GM23248 (cell line): Measurements from ENCODE around the gene SATB1. TPM values are rescaled to one million over a fixed set of nuclear protein-coding genes. Genes with fewer than 3 reads are reported as not detected.

Experiments
- DNase-seq: peaks from one replicate; pipeline ENCODE4 v3.0.0-alpha.2; 2015
- H2AFZ ChIP-seq: fragments of 200-600 bp; sonication (generic); 2 replicates; pipeline ENCODE4 v1.6.1; 2016; ENCODE audit warnings: antibody characterized with exemption
- H3F3A ChIP-seq: fragments of 200-600 bp; sonication (generic); 2 replicates; pipeline ENCODE4 v1.6.1; 2016; ENCODE audit warnings: mild to moderate bottlenecking, antibody characterized with exemption, mixed run types; ENCODE audit not compliant: insufficient read depth
- H3K27ac ChIP-seq: fragments of 200-600 bp; sonication (generic); 2 replicates; pipeline ENCODE4 v1.5.1; 2016; ENCODE audit warnings: mild to moderate bottlenecking
- H3K27me3 ChIP-seq: fragments of 200-600 bp; sonication (generic); replicated peaks from 2 replicates; pipeline ENCODE4 v1.6.1; 2016; ENCODE audit warnings: mild to moderate bottlenecking; ENCODE audit not compliant: insufficient read depth
- H3K36me3 ChIP-seq: fragments of 200-600 bp; sonication (generic); 2 replicates; pipeline ENCODE4 v1.6.1; 2016; ENCODE audit warnings: low read depth, mild to moderate bottlenecking
- H3K4me1 ChIP-seq: fragments of 200-600 bp; sonication (generic); 2 replicates; pipeline ENCODE4 v1.6.1; 2016; ENCODE audit warnings: mild to moderate bottlenecking; ENCODE audit not compliant: insufficient read depth
- H3K4me2 ChIP-seq: fragments of 200-600 bp; sonication (generic); one replicate; pipeline ENCODE4 v1.6.1; 2016; ENCODE audit warnings: mild to moderate bottlenecking; ENCODE audit not compliant: unreplicated experiment
- H3K4me3 ChIP-seq: fragments of 200-600 bp; sonication (generic); 2 replicates; pipeline ENCODE4 v1.5.1; 2016; ENCODE audit warnings: mild to moderate bottlenecking
- H3K79me2 ChIP-seq: fragments of 200-600 bp; sonication (generic); 2 replicates; pipeline ENCODE4 v1.6.1; 2016; ENCODE audit warnings: mild to moderate bottlenecking; ENCODE audit not compliant: insufficient read depth
- H3K9ac ChIP-seq: fragments of 200-600 bp; sonication (generic); 2 replicates; pipeline ENCODE4 v1.6.1; 2016; ENCODE audit warnings: mild to moderate bottlenecking
- H3K9me2 ChIP-seq: fragments of 200-600 bp; sonication (generic); 2 replicates; pipeline ENCODE4 v1.6.1; 2016; ENCODE audit warnings: mixed run types, mild to moderate bottlenecking, moderate library complexity; ENCODE audit not compliant: insufficient read depth
- H3K9me3 ChIP-seq: fragments of 200-600 bp; sonication (generic); one replicate; pipeline ENCODE4 v1.6.1; 2017; ENCODE audit warnings: low read depth
- H4K20me1 ChIP-seq: fragments of 200-600 bp; sonication (generic); 2 replicates; pipeline ENCODE4 v1.6.0; 2016; ENCODE audit not compliant: insufficient read depth
- EZH2 ChIP-seq: fragments of 200-600 bp; sonication (generic); IDR thresholded peaks from 2 replicates; pipeline ENCODE4 v1.6.1; 2018; ENCODE audit warnings: antibody characterized with exemption, mild to moderate bottlenecking; ENCODE audit not compliant: insufficient read depth, poor library complexity, severe bottlenecking
- EZH2phosphoT487 ChIP-seq: fragments of 200-600 bp; sonication (generic); IDR thresholded peaks from 2 replicates; pipeline ENCODE4 v1.6.1; 2018; ENCODE audit warnings: antibody characterized with exemption, moderate library complexity, mild to moderate bottlenecking, low read depth; ENCODE audit not compliant: insufficient read depth
- WGBS, 2 experiments: methylation state at CpG; one replicate each; pipeline ENCODE4 v1.1.6; 2015 to 2017; ENCODE audit warnings: low lambda C conversion rate in 2 of 2, low coverage in 1 of 2; ENCODE audit errors: missing lambda C conversion rate in 2 of 2; 5-methylcytosine and 5-hydroxymethylcytosine counted together
- in situ Hi-C: fragments of 300-500 bp; cut with MboI; formaldehyde crosslinking; loops from 2 replicates; pipeline ENCODE4 v1.15.0; 2020
- polyA plus RNA-seq: library from polyadenylated mRNA; unstranded; fragments of >200 nt; fragmentation: Nextera tagmentation; extraction: Ambion mirVana; gene quantifications from 2 replicates; pipeline ENCODE4 v1.2.1, GENCODE V29; 2016
- total RNA-seq: library from RNA; depleted of rRNA; stranded (reverse); fragments of >200 nt; shearing (Covaris generic); gene quantifications from 2 replicates; pipeline ENCODE4 v1.2.3, GENCODE V29; 2014

The SATB1 gene
- total and polyA plus RNA-seq, 2 experiments from 2014 or later: 5.7 to 12.0 TPM

GRCh38 chr3:18346097-18346496 lies 79.0 kb downstream of the SATB1 start:
- no peak for DNase-seq
- Histone ChIP-seq H3K9me3 (no peaks in the 10 kb centered on the region), H3K4me3 (no peak overlapping the region), H4K20me1 (no peaks in the 10 kb centered on the region), H3K9me2 (no peaks in the 10 kb centered on the region), H3K27me3 (no peaks in the 10 kb centered on the region), H3F3A (no peaks in the 10 kb centered on the region), H3K4me2 (no peak overlapping the region), H3K27ac (no peak overlapping the region), H3K9ac (no peak overlapping the region), H2AFZ (no peak overlapping the region), H3K4me1 (no peaks in the 10 kb centered on the region), H3K79me2 (no peaks in the 10 kb centered on the region), H3K36me3 (peaks cover 9% of the 10 kb centered on the region; the same call in 1 of the 2 replicates)
- no peak for TF ChIP-seq EZH2
- TF ChIP-seq EZH2phosphoT487: no peak
- 81 to 83% methylated on average over 4 of the region's 4 CpGs for WGBS, 2 experiments
- in situ Hi-C loops: no loop called here

- no peaks in the 10 kb centered on the region for H4K20me1 ChIP-seq
- no peak overlapping the region for H3K4me3 ChIP-seq
- no peak overlapping the region for H3K4me2 ChIP-seq
- peaks cover 9% of the 10 kb centered on the region; the same call in 1 of the 2 replicates for H3K36me3 ChIP-seq
- H3K9ac ChIP-seq: no peak overlapping the region
- H3F3A ChIP-seq: no peaks in the 10 kb centered on the region
- in situ Hi-C loops: no loop called here
- H3K4me1 ChIP-seq: no peaks in the 10 kb centered on the region
- no peaks in the 10 kb centered on the region for H3K9me2 ChIP-seq
- 35 to 39% methylated on average over 5 of the region's 5 CpGs for WGBS, 2 experiments
- no peaks in the 10 kb centered on the region for H3K79me2 ChIP-seq
- H3K27me3 ChIP-seq: no peaks in the 10 kb centered on the region
- no peak overlapping the region for H3K27ac ChIP-seq
- no peaks in the 10 kb centered on the region for H3K9me3 ChIP-seq
- TF ChIP-seq EZH2 (no peak), EZH2phosphoT487 (no peak)
- H2AFZ ChIP-seq: no peak overlapping the region
- DNase-seq: no peak
Measured at GRCh38 chr3:18345015-18345367, 80.1 kb downstream of the SATB1 start.

- Histone ChIP-seq H3K27me3 (no peaks in the 10 kb centered on the region), H3K9me2 (no peaks in the 10 kb centered on the region), H3K4me3 (no peak overlapping the region), H3K27ac (no peak overlapping the region), H2AFZ (no peak overlapping the region), H3K4me2 (no peak overlapping the region), H4K20me1 (no peaks in the 10 kb centered on the region), H3K9ac (no peak overlapping the region), H3K36me3 (peaks cover 9% of the 10 kb centered on the region; the same call in 1 of the 2 replicates), H3K4me1 (no peaks in the 10 kb centered on the region), H3K9me3 (no peaks in the 10 kb centered on the region), H3K79me2 (no peaks in the 10 kb centered on the region), H3F3A (no peaks in the 10 kb centered on the region)
- TF ChIP-seq EZH2 (no peak), EZH2phosphoT487 (no peak)
- in situ Hi-C loops: no loop called here
- DNase-seq: no peak
- WGBS, 2 experiments: 35 to 41% methylated on average over 4 of the region's 4 CpGs
Measured at GRCh38 chr3:18344306-18345014, 80.7 kb downstream of the SATB1 start.

GRCh38 chr3:18343809-18344208 lies 81.3 kb downstream of the SATB1 start:
- no peak for TF ChIP-seq EZH2
- TF ChIP-seq EZH2phosphoT487: no peak
- Histone ChIP-seq H2AFZ (no peak overlapping the region), H3K36me3 (peaks cover 6% of the 10 kb centered on the region; the same call in 1 of the 2 replicates), H3K9me2 (no peaks in the 10 kb centered on the region), H3F3A (no peaks in the 10 kb centered on the region), H3K4me3 (no peak overlapping the region), H3K27ac (no peak overlapping the region), H4K20me1 (no peaks in the 10 kb centered on the region), H3K27me3 (no peaks in the 10 kb centered on the region), H3K4me2 (no peak overlapping the region), H3K79me2 (no peaks in the 10 kb centered on the region), H3K9me3 (no peaks in the 10 kb centered on the region), H3K9ac (no peak overlapping the region), H3K4me1 (no peaks in the 10 kb centered on the region)
- in situ Hi-C loops: no loop called here
- no peak for DNase-seq
- 34 to 47% methylated on average over 2 of the region's 2 CpGs for WGBS, 2 experiments
